ENCODE data around the gene FXR2. TPM values are rescaled to one million over a fixed set of nuclear protein-coding genes. Genes with fewer than 3 reads are reported as not detected.
"Not testable (repeated sequence)": the region's sequence is repeated elsewhere in the genome, so short reads cannot be mapped to it uniquely, and the experiment has no call there.

Gene FXR2
- total RNA-seq, 4 donors from 2014 or later, result 17.2 to 24.0 (median 20.6) TPM

DNA sequence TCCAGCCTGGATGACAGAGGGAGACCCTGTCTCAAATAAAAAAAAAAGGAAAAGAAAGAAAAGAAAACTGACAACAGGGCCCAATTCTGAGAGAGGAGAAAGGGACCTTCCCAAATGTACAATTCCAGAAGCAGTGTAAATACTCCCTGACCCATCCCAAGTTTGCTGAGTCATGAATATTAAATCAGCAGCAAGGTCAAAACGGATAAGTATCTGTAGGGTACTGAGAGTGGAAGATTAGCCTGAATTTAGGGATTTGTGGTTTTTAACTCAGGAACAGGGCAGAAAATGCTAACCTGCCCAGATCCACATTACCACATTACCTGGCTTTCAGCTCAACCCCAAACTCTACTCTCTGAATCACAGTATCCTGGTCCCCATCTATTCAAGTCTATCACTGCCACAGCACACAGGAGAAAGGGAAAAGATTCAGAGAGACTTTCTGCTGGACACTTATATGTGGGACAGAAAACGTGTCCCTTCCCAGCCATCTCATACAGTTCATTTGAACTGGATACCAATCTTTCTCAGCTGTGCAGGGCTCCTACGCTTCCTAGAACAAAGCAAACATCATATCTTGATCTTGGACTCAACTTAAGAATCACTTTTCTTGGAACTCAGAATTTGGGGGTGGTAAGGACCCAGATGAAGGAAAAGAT, 2.9 kb downstream of the FXR2 start:
- Histone ChIP-seq H3K4me3 (no peak overlapping the region), H3K27me3 (no peaks in the 10 kb centered on the region), H3K36me3 (peaks cover 0 to 25% (median 0%) of the 10 kb centered on the region in 3 donors), H3K4me1 (peaks cover 21 to 62% (median 27%) of the 10 kb centered on the region in 3 donors), H3K9me3 (no peaks in the 10 kb centered on the region), H3K27ac (peak overlapping the region in 1 of 4 donors; percentile 9)
- WGBS, 2 donors, result 56 to 59% methylated on average over 3 of the region's 3 CpGs
- TF ChIP-seq POLR2A (IDR thresholded peaks at IDR 0.05), result no peak
- TF ChIP-seq, protein P1, sequence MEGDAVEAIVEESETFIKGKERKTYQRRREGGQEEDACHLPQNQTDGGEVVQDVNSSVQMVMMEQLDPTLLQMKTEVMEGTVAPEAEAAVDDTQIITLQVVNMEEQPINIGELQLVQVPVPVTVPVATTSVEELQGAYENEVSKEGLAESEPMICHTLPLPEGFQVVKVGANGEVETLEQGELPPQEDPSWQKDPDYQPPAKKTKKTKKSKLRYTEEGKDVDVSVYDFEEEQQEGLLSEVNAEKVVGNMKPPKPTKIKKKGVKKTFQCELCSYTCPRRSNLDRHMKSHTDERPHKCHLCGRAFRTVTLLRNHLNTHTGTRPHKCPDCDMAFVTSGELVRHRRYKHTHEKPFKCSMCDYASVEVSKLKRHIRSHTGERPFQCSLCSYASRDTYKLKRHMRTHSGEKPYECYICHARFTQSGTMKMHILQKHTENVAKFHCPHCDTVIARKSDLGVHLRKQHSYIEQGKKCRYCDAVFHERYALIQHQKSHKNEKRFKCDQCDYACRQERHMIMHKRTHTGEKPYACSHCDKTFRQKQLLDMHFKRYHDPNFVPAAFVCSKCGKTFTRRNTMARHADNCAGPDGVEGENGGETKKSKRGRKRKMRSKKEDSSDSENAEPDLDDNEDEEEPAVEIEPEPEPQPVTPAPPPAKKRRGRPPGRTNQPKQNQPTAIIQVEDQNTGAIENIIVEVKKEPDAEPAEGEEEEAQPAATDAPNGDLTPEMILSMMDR (IDR thresholded peaks at IDR 0.05), result no peak
- intact Hi-C loops (cut with DNase I), result no loop called here
- DNase-seq, result no peak

DNA sequence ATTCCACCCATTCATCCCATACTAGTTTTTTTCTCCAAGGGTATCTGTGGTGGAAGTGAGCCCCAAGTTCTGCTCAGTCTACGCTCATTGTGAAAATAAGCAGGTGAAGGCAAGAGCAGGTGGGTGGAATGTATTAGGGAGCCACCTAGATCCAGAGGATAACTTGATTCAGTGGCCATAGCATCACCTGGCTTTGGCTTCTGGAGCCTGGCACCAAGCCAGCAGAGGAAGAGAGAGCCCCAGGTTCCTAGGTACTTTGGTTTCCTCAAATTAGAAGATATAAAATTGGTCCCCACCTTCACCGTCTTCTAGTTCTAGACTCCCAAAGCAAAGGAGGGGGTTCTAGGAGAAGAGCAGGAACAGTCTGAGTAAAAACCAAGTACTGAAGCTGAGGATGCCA, 4.1 kb downstream of the FXR2 start:
- no peak overlapping the region for H3K4me3 ChIP-seq
- peaks cover 21 to 60% (median 27%) of the 10 kb centered on the region in 3 donors for H3K4me1 ChIP-seq
- TF ChIP-seq POLR2A (IDR thresholded peaks at IDR 0.05), result no peak
- TF ChIP-seq, protein P1 (IDR thresholded peaks at IDR 0.05), result no peak
- no peak for DNase-seq
- 100% methylated on average over 1 to 2 of the region's 2 CpGs for WGBS, 2 donors
- intact Hi-C loops (cut with DNase I), result no loop called here
- H3K36me3 ChIP-seq, result peaks cover 0 to 36% (median 2%) of the 10 kb centered on the region in 3 donors
- H3K27ac ChIP-seq, result no peak overlapping the region
- no peaks in the 10 kb centered on the region for H3K9me3 ChIP-seq
- no peaks in the 10 kb centered on the region for H3K27me3 ChIP-seq

- H3K4me1 ChIP-seq, result peaks cover 0 to 26% (median under 1%) of the 10 kb centered on the region in 3 donors
- H3K4me3 ChIP-seq, result no peak overlapping the region
- intact Hi-C loops (cut with DNase I), result no loop called here
- no peak overlapping the region for H3K27ac ChIP-seq
- peaks cover 17 to 79% (median 42%) of the 10 kb centered on the region in 3 donors for H3K36me3 ChIP-seq
- H3K9me3 ChIP-seq, result no peaks in the 10 kb centered on the region
- TF ChIP-seq POLR2A (IDR thresholded peaks at IDR 0.05), result no peak
- TF ChIP-seq, protein P1 (IDR thresholded peaks at IDR 0.05), result no peak
- no peaks in the 10 kb centered on the region for H3K27me3 ChIP-seq
- WGBS, 2 donors, result 96 to 98% methylated on average over 4 of the region's 4 CpGs
- DNase-seq, result no peak
Measured at GRCh38 chr17:7606280-7606679, 8.4 kb downstream of the FXR2 start.

DNA sequence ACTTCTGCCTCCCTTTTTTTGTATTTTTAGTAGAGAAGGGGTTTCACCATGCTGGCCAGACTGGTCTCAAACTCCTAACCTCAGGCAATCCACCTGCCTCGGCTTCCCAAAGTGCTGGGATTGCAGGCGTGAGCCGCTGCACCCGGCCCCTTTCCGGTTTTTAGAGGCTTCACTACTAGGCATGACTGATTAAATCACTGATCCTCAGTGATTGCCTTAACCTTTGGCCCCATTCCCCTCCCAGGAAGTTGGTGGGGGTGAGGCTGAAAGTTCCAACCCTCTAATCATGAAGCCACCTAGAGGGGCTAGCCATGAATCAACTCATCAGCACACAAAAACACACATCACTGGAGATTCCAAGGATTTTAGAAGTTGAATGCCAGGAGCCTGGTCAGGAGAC, 17.1 kb downstream of the FXR2 start:
- H3K9me3 ChIP-seq; H3K4me1 ChIP-seq; H3K27ac ChIP-seq; DNase-seq; H3K27me3 ChIP-seq; H3K4me3 ChIP-seq; intact Hi-C loops (cut with DNase I): not testable (repeated sequence)
- 87 to 96% methylated on average over 3 to 5 of the region's 5 CpGs for WGBS, 2 donors
- H3K36me3 ChIP-seq, result peaks cover 47 to 98% (median 67%) of the 10 kb centered on the region in 3 donors

GRCh38 chr17:7593296-7593695, 21.4 kb downstream of the FXR2 start:
- H3K9me3 ChIP-seq, result no peaks in the 10 kb centered on the region
- TF ChIP-seq, protein P1 (IDR thresholded peaks at IDR 0.05), result no peak
- TF ChIP-seq POLR2A (IDR thresholded peaks at IDR 0.05), result no peak
- intact Hi-C loops (cut with DNase I), result loop anchor here (5.0 kb wide), 1 partner anchor 89 kb away; no protein-coding TSS in a partner anchor
- WGBS, 2 donors, result 80 to 89% methylated on average over 2 to 7 of the region's 12 CpGs
- no peak overlapping the region for H3K4me3 ChIP-seq
- H3K4me1 ChIP-seq, result peaks cover 8 to 33% (median 14%) of the 10 kb centered on the region in 3 donors
- peaks cover 40 to 74% (median 41%) of the 10 kb centered on the region in 3 donors for H3K36me3 ChIP-seq
- H3K27ac ChIP-seq, result no peak overlapping the region
- no peak for DNase-seq
- no peaks in the 10 kb centered on the region for H3K27me3 ChIP-seq

All from esophagus squamous epithelium (tissue), 5 donors.